ENCODE results near the gene FAM222B. TPM values are rescaled to one million over a fixed set of nuclear protein-coding genes. Genes with fewer than 3 reads are reported as not detected.

Gene FAM222B
- total and polyA plus RNA-seq, 9 of the 15 experiments (the other 6 are each of a cell fraction or from before 2014, with no cell fraction given), result 4.0 to 34.6 (median 7.5) TPM

DNA sequence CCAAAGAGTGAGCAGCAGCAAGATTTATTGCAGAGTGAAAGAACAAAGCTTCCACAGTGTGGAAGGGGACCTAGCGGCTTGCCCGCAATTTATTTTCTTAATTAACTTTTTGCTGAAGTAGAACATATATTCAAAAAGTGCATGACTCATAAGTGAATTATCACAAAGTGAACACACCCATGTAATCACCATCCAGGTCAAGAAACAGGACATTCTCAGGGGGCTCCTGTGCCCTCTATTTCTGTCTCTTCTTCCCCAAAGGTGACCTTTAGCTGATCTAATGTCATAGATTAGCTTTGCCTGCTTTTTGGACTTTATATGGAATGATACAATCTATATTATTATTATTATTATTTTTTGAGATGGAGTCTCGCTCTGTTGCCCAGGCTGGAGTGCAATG, 32.2 kb upstream of the FAM222B start (continued):
- TF ChIP-seq, protein P1, sequence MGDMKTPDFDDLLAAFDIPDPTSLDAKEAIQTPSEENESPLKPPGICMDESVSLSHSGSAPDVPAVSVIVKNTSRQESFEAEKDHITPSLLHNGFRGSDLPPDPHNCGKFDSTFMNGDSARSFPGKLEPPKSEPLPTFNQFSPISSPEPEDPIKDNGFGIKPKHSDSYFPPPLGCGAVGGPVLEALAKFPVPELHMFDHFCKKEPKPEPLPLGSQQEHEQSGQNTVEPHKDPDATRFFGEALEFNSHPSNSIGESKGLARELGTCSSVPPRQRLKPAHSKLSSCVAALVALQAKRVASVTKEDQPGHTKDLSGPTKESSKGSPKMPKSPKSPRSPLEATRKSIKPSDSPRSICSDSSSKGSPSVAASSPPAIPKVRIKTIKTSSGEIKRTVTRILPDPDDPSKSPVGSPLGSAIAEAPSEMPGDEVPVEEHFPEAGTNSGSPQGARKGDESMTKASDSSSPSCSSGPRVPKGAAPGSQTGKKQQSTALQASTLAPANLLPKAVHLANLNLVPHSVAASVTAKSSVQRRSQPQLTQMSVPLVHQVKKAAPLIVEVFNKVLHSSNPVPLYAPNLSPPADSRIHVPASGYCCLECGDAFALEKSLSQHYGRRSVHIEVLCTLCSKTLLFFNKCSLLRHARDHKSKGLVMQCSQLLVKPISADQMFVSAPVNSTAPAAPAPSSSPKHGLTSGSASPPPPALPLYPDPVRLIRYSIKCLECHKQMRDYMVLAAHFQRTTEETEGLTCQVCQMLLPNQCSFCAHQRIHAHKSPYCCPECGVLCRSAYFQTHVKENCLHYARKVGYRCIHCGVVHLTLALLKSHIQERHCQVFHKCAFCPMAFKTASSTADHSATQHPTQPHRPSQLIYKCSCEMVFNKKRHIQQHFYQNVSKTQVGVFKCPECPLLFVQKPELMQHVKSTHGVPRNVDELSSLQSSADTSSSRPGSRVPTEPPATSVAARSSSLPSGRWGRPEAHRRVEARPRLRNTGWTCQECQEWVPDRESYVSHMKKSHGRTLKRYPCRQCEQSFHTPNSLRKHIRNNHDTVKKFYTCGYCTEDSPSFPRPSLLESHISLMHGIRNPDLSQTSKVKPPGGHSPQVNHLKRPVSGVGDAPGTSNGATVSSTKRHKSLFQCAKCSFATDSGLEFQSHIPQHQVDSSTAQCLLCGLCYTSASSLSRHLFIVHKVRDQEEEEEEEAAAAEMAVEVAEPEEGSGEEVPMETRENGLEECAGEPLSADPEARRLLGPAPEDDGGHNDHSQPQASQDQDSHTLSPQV (IDR thresholded peaks at IDR 0.05), result 0 out of 2 replicates have a peak, but pooled peaks have one; percentile 25
- no peak for TF ChIP-seq RHOXF2B (CRISPR knock-in tag; conservative IDR thresholded peaks at IDR 0.05)
- peak; percentile 71 for TF ChIP-seq DPF2 (IDR thresholded peaks at IDR 0.05)
- TF ChIP-seq, protein P2, sequence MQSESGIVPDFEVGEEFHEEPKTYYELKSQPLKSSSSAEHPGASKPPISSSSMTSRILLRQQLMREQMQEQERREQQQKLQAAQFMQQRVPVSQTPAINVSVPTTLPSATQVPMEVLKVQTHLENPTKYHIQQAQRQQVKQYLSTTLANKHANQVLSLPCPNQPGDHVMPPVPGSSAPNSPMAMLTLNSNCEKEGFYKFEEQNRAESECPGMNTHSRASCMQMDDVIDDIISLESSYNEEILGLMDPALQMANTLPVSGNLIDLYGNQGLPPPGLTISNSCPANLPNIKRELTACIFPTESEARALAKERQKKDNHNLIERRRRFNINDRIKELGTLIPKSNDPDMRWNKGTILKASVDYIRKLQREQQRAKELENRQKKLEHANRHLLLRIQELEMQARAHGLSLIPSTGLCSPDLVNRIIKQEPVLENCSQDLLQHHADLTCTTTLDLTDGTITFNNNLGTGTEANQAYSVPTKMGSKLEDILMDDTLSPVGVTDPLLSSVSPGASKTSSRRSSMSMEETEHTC (IDR thresholded peaks at IDR 0.05), result no peak
- TF ChIP-seq TGIF2 (CRISPR knock-in tag; IDR thresholded peaks at IDR 0.05), result no peak
- TF ChIP-seq RFX7 (CRISPR knock-in tag; IDR thresholded peaks at IDR 0.05), result no peak
- no peak for TF ChIP-seq WHSC1 (IDR thresholded peaks at IDR 0.05; ENCODE audit: low read length)
- TF ChIP-seq FOSL1 (tag; conservative IDR thresholded peaks at IDR 0.05), result peak; percentile 69
- TF ChIP-seq, protein P3, sequence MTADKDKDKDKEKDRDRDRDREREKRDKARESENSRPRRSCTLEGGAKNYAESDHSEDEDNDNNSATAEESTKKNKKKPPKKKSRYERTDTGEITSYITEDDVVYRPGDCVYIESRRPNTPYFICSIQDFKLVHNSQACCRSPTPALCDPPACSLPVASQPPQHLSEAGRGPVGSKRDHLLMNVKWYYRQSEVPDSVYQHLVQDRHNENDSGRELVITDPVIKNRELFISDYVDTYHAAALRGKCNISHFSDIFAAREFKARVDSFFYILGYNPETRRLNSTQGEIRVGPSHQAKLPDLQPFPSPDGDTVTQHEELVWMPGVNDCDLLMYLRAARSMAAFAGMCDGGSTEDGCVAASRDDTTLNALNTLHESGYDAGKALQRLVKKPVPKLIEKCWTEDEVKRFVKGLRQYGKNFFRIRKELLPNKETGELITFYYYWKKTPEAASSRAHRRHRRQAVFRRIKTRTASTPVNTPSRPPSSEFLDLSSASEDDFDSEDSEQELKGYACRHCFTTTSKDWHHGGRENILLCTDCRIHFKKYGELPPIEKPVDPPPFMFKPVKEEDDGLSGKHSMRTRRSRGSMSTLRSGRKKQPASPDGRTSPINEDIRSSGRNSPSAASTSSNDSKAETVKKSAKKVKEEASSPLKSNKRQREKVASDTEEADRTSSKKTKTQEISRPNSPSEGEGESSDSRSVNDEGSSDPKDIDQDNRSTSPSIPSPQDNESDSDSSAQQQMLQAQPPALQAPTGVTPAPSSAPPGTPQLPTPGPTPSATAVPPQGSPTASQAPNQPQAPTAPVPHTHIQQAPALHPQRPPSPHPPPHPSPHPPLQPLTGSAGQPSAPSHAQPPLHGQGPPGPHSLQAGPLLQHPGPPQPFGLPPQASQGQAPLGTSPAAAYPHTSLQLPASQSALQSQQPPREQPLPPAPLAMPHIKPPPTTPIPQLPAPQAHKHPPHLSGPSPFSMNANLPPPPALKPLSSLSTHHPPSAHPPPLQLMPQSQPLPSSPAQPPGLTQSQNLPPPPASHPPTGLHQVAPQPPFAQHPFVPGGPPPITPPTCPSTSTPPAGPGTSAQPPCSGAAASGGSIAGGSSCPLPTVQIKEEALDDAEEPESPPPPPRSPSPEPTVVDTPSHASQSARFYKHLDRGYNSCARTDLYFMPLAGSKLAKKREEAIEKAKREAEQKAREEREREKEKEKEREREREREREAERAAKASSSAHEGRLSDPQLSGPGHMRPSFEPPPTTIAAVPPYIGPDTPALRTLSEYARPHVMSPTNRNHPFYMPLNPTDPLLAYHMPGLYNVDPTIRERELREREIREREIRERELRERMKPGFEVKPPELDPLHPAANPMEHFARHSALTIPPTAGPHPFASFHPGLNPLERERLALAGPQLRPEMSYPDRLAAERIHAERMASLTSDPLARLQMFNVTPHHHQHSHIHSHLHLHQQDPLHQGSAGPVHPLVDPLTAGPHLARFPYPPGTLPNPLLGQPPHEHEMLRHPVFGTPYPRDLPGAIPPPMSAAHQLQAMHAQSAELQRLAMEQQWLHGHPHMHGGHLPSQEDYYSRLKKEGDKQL (CRISPR knock-in tag; IDR thresholded peaks at IDR 0.05; ENCODE audit: borderline replicate concordance), result no peak
- no peak for TF ChIP-seq SRSF9 (IDR thresholded peaks at IDR 0.05; ENCODE audit: borderline replicate concordance, low read depth, low read length)
- no peak for TF ChIP-seq RBM15 (IDR thresholded peaks at IDR 0.05; ENCODE audit: insufficient read depth, low read length)
- TF ChIP-seq, protein P4, sequence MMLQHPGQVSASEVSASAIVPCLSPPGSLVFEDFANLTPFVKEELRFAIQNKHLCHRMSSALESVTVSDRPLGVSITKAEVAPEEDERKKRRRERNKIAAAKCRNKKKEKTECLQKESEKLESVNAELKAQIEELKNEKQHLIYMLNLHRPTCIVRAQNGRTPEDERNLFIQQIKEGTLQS (IDR thresholded peaks at IDR 0.05), result peak; percentile 82
- TF ChIP-seq, protein P4 (CRISPR knock-in tag; conservative IDR thresholded peaks at IDR 0.05), result no peak

All from K562 (cell line).